ENCODE data around the gene GPC6. TPM values are rescaled to one million over a fixed set of nuclear protein-coding genes. Genes with fewer than 3 reads are reported as not detected.

Gene GPC6
- polyA plus RNA-seq, 1 of the 3 experiments (the other 2 are of a cell fraction) = 6.7 TPM

- H3K4me3 ChIP-seq (ENCODE audit: low read depth in 2 of 2, low read length in 1 of 2) = no peak overlapping the region
- H3K9me2 ChIP-seq = no peaks in the 10 kb centered on the region
- no peaks in the 10 kb centered on the region for H4K20me1 ChIP-seq (ENCODE audit: insufficient read depth)
- H2AFZ ChIP-seq (ENCODE audit: low read depth) = no peak overlapping the region
- H3K27ac ChIP-seq (ENCODE audit: low read depth in 2 of 2, low read length in 1 of 2) = no peak overlapping the region
- POLR2A ChIA-PET = no interaction called here
- H3K9me3 ChIP-seq = no peaks in the 10 kb centered on the region
- H3F3A ChIP-seq (replicated peaks; ENCODE audit: insufficient read depth) = peaks cover 3% of the 10 kb centered on the region
- H3K4me2 ChIP-seq = no peak overlapping the region
- DNase-seq = no peak
- peaks cover 0 to 16% of the 10 kb centered on the region in 2 experiments; a peak in 1 of 4 replicates for H3K4me1 ChIP-seq (ENCODE audit: control insufficient read depth in 1 of 2, insufficient read depth in 2 of 2, low read depth in 1 of 2, low read length in 1 of 2)
- WGBS (ENCODE audit: low lambda C conversion rate) = 88% methylated on average over 1 of the region's 1 CpG
- H3K9ac ChIP-seq = no peak overlapping the region
- H3K27me3 ChIP-seq (ENCODE audit: insufficient read depth) = no peaks in the 10 kb centered on the region
- CTCF ChIA-PET = no interaction called here
- H3K79me2 ChIP-seq (ENCODE audit: insufficient read depth) = no peaks in the 10 kb centered on the region
- no peaks in the 10 kb centered on the region for H3K36me3 ChIP-seq (replicated peaks in 1 of 2; ENCODE audit: control insufficient read depth in 1 of 2, insufficient read depth in 2 of 2, low read length in 1 of 2)
- no peak for TF ChIP-seq USF1 (IDR thresholded peaks at IDR 0.05; ENCODE audit: borderline replicate concordance, low read depth)
- no peak for TF ChIP-seq USF2 (IDR thresholded peaks at IDR 0.05; ENCODE audit: borderline replicate concordance, low read depth, low read length)
- TF ChIP-seq NRF1 (IDR thresholded peaks at IDR 0.05; ENCODE audit: low read depth, low read length) = no peak
- TF ChIP-seq FOXJ3 (CRISPR knock-in tag; IDR thresholded peaks at IDR 0.05) = no peak
- TF ChIP-seq, protein P1, sequence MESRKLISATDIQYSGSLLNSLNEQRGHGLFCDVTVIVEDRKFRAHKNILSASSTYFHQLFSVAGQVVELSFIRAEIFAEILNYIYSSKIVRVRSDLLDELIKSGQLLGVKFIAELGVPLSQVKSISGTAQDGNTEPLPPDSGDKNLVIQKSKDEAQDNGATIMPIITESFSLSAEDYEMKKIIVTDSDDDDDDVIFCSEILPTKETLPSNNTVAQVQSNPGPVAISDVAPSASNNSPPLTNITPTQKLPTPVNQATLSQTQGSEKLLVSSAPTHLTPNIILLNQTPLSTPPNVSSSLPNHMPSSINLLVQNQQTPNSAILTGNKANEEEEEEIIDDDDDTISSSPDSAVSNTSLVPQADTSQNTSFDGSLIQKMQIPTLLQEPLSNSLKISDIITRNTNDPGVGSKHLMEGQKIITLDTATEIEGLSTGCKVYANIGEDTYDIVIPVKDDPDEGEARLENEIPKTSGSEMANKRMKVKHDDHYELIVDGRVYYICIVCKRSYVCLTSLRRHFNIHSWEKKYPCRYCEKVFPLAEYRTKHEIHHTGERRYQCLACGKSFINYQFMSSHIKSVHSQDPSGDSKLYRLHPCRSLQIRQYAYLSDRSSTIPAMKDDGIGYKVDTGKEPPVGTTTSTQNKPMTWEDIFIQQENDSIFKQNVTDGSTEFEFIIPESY (IDR thresholded peaks at IDR 0.05; ENCODE audit: borderline replicate concordance, low read depth) = no peak
- TF ChIP-seq CHD2 (IDR thresholded peaks at IDR 0.05; ENCODE audit: low read length, partially characterized antibody) = no peak
- no peak for TF ChIP-seq ELF1 (IDR thresholded peaks at IDR 0.05)
- no peak for TF ChIP-seq JUND (IDR thresholded peaks at IDR 0.05)
- TF ChIP-seq TCF12 (IDR thresholded peaks at IDR 0.05) = no peak
- no peak for TF ChIP-seq IRF3 (IDR thresholded peaks at IDR 0.05; ENCODE audit: low read depth, low read length)
- TF ChIP-seq PBX3 (IDR thresholded peaks at IDR 0.05) = no peak
- no peak for TF ChIP-seq RCOR1 (IDR thresholded peaks at IDR 0.05; ENCODE audit: low read length)
- TF ChIP-seq MEF2A (IDR thresholded peaks at IDR 0.05; ENCODE audit: borderline replicate concordance, low read depth) = no peak
- no peak for TF ChIP-seq RFX5 (IDR thresholded peaks at IDR 0.05; ENCODE audit: low read length)
- TF ChIP-seq MXI1 (IDR thresholded peaks at IDR 0.05; ENCODE audit: low read depth, low read length) = no peak
- TF ChIP-seq YY1 (IDR thresholded peaks at IDR 0.05; ENCODE audit: low read depth) = no peak
- no peak for TF ChIP-seq EP300 (IDR thresholded peaks at IDR 0.05; ENCODE audit: borderline replicate concordance in 1 of 2, low read depth in 1 of 2, low read length in 1 of 2)
- no peak for TF ChIP-seq EZH2phosphoT487 (IDR thresholded peaks at IDR 0.05; ENCODE audit: borderline replicate concordance, low read depth)
- TF ChIP-seq MAX (IDR thresholded peaks at IDR 0.05; ENCODE audit: low read depth) = no peak
Observed at GRCh38 chr13:93216122-93216521, 10.5 kb upstream of the GPC6 start.
